ENCODE measurements around the gene ADAT3.

ADAT3 gene

DNA sequence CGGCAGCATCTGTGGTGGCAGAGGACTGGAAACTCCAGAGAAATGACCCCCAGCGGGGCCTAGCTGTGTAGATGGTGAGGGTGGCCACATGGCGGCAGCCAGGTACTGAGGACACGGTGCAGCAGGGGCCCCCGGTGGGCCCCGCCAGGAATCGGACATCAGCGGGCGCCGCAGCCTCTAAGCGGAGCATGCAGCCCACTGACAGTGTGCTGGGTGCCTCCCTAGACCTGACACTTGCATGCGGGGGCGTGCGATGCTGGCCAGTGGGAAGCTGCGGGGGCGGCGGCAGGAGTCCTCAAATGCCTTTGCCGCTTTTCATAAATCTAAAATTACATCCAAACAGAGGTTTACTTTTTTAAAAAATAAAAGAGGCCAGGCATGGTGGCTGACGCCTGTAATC, 16.1 kb downstream of the ADAT3 start:
- TF ChIP-seq, protein P1, sequence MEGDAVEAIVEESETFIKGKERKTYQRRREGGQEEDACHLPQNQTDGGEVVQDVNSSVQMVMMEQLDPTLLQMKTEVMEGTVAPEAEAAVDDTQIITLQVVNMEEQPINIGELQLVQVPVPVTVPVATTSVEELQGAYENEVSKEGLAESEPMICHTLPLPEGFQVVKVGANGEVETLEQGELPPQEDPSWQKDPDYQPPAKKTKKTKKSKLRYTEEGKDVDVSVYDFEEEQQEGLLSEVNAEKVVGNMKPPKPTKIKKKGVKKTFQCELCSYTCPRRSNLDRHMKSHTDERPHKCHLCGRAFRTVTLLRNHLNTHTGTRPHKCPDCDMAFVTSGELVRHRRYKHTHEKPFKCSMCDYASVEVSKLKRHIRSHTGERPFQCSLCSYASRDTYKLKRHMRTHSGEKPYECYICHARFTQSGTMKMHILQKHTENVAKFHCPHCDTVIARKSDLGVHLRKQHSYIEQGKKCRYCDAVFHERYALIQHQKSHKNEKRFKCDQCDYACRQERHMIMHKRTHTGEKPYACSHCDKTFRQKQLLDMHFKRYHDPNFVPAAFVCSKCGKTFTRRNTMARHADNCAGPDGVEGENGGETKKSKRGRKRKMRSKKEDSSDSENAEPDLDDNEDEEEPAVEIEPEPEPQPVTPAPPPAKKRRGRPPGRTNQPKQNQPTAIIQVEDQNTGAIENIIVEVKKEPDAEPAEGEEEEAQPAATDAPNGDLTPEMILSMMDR (IDR thresholded peaks at IDR 0.05; ENCODE audit: borderline replicate concordance, control extremely low read depth, extremely low read depth, insufficient read depth, missing control alignments) = no peak
- in situ Hi-C loops (cut with MboI; ENCODE audit: low sequenced_read_pairs, unreplicated experiment) = no loop called here
- DNase-seq (ENCODE audit: low spot score) = no peak

GRCh38 chr19:1921825-1922224, 16.6 kb downstream of the ADAT3 start:
- in situ Hi-C loops (cut with MboI; ENCODE audit: low sequenced_read_pairs, unreplicated experiment) = no loop called here
- TF ChIP-seq, protein P1 (IDR thresholded peaks at IDR 0.05; ENCODE audit: borderline replicate concordance, control extremely low read depth, extremely low read depth, insufficient read depth, missing control alignments) = no peak
- DNase-seq (ENCODE audit: low spot score) = no peak

- no peak for DNase-seq (ENCODE audit: low spot score)
- TF ChIP-seq, protein P1 (IDR thresholded peaks at IDR 0.05; ENCODE audit: borderline replicate concordance, control extremely low read depth, extremely low read depth, insufficient read depth, missing control alignments) = no peak
- in situ Hi-C loops (cut with MboI; ENCODE audit: low sequenced_read_pairs, unreplicated experiment) = no loop called here
These were observed 17.6 kb downstream of the ADAT3 start for GRCh38 chr19:1922803-1923202.

DNA sequence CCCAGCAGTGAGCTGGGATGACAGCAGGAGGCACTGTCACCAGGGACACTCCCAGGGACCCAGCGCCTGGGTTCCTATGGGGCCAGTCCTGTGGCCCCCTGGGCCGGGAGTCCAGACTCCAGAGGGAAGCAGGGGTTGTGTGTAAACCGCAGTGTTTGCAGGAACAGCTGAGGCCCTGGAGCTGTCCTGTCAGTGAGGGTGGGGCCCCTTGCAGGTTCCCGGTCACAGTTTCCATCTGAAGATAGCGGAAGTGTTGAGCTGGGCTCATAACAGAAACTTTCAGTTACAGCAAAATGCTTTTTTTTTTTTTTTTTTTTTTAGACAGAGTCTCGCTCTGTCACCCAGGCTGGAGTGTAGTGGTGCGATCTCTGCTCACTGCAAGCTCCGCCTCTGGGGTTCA, 18.1 kb downstream of the ADAT3 start:
- in situ Hi-C loops (cut with MboI; ENCODE audit: low sequenced_read_pairs, unreplicated experiment) = no loop called here
- DNase-seq (ENCODE audit: low spot score) = peak; percentile 66
- TF ChIP-seq, protein P1 (IDR thresholded peaks at IDR 0.05; ENCODE audit: borderline replicate concordance, control extremely low read depth, extremely low read depth, insufficient read depth, missing control alignments) = no peak

GRCh38 chr19:1924320-1924961, 19.2 kb downstream of the ADAT3 start:
- DNase-seq (ENCODE audit: low spot score) = no peak
- in situ Hi-C loops (cut with MboI; ENCODE audit: low sequenced_read_pairs, unreplicated experiment) = no loop called here
- TF ChIP-seq, protein P1 (IDR thresholded peaks at IDR 0.05; ENCODE audit: borderline replicate concordance, control extremely low read depth, extremely low read depth, insufficient read depth, missing control alignments) = no peak

- no peak for DNase-seq (ENCODE audit: low spot score)
- in situ Hi-C loops (cut with MboI; ENCODE audit: low sequenced_read_pairs, unreplicated experiment) = no loop called here
- TF ChIP-seq, protein P1 (IDR thresholded peaks at IDR 0.05; ENCODE audit: borderline replicate concordance, control extremely low read depth, extremely low read depth, insufficient read depth, missing control alignments) = no peak
These were observed 20.3 kb downstream of the ADAT3 start for GRCh38 chr19:1925544-1925943.
